ENCODE data around the gene PGM1.

PGM1 gene

GRCh38 chr1:63635681-63636080 is 42.5 kb downstream of the PGM1 start:
- peak; percentile 13 for DNase-seq

DNA sequence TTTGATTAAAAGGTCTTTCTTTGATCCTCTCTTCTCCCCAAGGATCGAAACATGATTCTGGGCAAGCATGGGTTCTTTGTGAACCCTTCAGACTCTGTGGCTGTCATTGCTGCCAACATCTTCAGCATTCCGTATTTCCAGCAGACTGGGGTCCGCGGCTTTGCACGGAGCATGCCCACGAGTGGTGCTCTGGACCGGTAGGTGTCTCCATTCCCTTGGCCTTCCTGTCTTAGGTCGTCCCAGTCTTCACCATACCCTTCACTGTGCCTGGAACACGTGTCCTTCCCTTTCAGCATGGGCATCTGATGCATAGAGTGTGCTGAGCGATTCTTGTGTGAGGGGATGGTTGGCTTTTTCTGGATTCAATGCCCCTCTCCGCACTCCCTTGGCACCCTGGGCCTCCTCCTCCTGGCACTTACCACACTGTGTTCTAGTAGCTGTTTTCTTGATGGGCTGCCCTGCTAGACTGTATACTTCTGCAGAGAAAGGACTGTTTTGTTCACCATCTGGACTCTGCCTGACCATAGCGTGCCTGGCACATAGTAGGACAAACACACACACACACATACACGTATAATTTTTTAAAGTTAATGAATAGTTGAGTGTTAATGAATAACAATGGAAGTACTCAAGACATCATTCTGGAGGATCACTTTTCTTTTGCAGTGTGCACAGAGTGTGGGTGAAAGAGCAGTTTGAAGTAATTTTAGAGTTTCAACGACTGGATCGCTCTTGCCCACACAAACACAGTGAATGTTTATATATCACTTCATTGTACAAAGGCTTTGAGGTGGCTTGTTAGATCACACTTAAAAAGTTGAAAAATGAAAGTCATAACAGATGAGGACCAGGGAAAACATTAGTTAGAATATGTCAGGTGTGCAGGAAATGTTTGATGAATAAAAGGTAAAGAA is 43.2 kb downstream of the PGM1 start:
- no peak for DNase-seq

DNA sequence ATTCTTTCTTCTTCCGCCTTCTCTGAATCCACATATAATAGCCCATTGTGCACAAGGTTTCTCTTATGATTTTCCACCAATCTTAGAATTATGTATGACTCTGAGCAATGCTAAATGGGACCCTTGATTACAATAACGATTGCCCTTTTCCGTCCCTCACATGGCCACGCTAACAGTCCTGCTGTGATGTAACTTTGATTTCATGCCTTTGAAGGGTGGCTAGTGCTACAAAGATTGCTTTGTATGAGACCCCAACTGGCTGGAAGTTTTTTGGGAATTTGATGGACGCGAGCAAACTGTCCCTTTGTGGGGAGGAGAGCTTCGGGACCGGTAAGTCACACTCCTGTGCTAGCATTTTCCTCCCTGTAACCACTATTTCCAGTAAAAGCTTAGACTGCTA is 45.3 kb downstream of the PGM1 start:
- DNase-seq = no peak

- no peak for DNase-seq
These were observed 45.7 kb downstream of the PGM1 start for GRCh38 chr1:63638875-63639274.

DNA sequence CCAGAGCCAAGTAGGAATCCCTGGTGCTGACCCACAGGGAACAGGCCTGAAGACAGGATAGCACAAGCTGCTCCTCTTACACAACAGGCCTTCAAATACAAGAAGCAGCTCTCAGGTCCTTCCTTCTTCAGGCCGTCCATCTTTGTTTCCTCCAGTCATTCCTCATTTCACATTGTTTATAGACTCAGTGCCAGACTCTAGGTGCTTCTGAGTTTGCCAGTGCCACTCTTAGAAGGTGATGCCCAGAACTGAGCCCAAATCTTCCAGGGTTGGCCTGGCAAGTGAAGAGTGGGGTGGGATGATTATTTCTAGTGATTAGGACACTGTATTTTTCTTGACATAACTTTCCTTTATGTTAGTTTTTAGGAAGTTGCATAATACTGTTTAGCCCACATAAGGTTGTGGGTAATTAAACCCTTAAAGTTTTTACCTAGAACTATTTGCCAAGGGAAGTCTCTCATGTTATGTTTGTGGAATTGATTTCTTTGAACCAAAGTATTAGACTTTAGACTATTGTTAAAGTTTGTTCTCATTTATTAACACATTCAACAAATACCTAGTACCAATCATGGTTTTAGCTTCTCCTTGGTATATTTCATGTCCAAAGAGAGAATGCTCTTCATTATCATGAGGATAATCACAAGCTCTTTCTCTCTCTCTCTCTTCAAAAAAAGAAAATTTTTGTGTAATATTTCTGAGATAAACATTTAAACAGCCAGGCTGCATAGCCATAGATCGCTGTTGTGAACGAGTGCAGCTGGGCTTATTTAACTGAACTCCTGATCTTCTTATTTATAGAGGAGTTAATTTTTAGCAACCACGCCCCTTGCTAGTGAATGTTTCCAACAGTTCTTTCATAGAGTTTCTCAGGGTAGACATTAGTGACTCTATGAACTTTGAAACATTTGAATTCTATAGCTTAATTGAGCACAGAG is 47.7 kb downstream of the PGM1 start:
- DNase-seq = no peak

DNA sequence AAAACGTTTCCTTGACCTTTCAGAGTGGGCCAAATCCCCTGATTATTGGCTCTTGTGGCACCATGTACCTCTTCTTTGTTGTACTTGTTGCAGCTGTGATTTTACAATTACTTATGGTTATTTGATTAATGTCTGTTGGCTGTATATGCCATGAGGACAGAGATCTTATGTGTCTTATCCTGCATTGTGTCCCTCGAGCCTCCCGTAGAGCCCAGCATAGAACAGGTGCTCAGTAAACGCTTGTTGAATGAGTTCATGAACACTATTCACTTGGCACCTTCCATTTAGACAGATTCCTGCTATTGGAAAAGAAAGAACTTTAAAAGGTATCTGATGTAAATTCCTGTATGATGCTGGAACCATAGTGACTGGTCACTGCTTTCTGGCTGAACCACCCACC is 48.4 kb downstream of the PGM1 start:
- DNase-seq = no peak

- no peak for DNase-seq
These were observed 49.7 kb downstream of the PGM1 start for GRCh38 chr1:63642901-63643300.

GRCh38 chr1:63643517-63643916 is 50.3 kb downstream of the PGM1 start:
- DNase-seq = no peak

DNA sequence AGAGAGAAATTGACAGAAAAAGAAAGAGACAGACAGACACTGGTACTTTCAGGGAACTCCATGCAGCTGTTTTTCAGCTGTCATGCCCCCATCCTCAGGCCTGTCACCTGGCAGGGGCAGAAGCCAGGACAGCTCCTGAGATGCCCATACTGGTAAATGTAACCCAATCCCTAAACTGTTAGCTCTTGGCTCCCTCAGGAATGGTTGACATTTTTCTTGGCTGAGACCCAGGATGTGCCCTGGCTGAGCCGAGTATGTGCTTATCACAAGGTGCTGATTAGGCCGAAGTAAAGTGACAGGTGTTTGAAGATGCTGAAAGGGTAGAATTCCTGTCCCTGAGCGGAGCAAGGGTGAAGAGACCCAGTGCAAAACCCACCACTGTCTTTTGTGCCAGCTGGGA is 50.7 kb downstream of the PGM1 start:
- no peak for DNase-seq

- DNase-seq = no peak
These were observed 52.1 kb downstream of the PGM1 start for GRCh38 chr1:63645317-63645716.

GRCh38 chr1:63648689-63649088 is 55.5 kb downstream of the PGM1 start:
- DNase-seq = no peak

DNA sequence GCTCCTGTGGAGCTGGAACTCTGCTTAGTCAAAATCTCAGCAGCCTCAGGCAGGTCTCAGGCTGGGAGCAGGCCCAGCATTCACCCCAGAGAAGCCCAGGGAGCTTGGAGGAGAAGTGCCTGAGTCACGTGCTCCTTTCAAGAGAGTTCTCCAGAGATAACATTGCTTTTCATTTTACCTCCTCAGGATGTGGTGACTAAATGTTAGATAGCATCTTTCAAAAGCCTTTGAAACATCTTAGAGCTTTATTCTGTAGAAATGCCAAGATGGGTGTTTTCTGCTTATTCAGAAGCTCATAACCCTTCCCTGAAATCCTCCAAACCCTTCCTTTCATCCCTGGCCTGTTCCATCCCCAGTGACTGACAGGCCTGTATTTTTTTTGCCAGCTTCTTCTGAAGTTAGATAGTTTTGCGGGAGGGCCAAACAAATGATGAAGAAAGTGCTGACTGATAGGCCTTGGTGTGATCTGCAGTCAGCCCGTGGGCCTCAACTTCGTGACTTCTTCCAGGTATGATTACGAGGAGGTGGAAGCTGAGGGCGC is 58.0 kb downstream of the PGM1 start:
- peak; percentile 71 for DNase-seq

- DNase-seq = no peak
These were observed 60.8 kb downstream of the PGM1 start for GRCh38 chr1:63653976-63654375.

- DNase-seq = no peak
These were observed 66.2 kb downstream of the PGM1 start for GRCh38 chr1:63659448-63659847.

DNA sequence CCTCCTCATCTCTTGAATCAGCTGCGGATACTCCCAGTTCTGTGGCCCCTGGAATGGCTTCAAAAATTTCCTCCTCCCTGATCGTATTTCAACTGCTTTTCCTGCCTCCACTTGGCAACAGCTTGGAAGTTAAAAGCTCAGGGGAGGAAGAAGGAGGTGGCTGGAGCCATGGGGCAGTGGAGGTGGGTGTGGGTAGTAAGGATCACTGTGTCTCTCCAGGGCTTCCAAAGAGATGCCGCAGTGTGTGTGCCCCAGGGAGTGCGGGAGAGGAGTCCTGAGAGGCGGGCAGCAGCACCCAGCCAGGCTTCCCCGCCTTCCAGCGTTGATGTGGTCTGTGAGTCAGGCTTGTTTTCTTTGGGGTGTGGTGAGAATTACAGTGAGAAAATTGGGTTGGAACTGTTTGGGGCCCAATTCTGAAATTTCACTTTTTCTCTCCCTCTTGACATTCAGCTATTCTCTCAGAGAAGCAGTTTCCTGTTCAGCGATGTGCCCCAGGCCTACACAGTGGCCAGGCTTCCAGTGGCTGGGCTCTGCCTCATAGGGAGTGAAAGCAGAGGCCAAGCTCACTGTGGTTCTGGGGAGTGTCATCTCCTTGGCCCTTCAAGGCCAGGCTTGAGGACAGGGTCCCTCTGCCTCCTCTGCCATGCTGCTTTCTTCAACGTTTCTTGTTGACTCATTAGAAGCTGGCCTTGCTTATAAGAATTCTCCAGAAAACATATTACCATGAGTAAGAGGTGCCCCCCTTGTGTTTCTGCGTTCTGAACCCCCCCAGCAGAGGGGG is 69.0 kb downstream of the PGM1 start:
- peak; percentile 89 for DNase-seq

GRCh38 chr1:63662841-63663240 is 69.6 kb downstream of the PGM1 start:
- DNase-seq = peak; percentile 84

- peak; percentile 68 for DNase-seq
These were observed 70.1 kb downstream of the PGM1 start for GRCh38 chr1:63663301-63663700.

DNA sequence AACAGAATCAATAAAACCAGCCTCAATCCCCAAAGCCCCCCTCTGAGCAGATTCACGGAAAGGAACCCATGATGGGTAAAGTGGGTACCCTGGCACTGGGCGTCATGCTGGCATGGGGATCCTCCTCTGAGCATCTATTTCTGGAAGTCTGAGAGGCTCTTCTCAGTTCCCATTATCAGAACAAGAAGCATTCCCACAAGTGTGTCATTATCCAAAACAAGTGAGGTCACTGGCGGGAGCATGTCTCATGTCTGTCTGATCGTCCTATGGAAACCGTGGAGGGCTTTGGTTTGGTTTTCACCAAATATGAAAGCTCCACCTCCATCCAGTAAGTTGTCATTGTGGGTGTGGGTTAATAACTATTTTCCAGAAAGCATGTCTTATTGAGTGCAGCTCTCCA is 70.7 kb downstream of the PGM1 start:
- peak; percentile 20 for DNase-seq

DNA sequence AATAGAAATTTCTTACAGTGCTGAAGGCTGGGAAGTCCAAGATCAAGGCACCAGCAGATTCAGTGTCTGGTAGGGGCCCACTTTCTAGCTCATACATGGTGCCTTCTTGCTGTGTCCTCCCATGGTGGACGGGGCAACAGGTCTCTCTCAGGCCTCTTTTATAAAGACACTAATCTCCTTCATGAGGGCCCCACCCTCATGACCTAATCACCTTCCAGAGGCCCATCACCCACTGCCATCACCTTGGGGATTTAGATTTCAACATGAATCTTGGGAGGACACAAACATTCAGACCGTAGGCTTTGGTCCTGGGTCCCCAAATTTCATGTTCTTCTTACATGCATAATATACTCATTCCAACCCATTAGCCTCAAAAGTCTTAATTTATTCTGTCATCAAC is 71.5 kb downstream of the PGM1 start:
- no peak for DNase-seq

GRCh38 chr1:63665410-63665809 is 72.2 kb downstream of the PGM1 start:
- no peak for DNase-seq

DNA sequence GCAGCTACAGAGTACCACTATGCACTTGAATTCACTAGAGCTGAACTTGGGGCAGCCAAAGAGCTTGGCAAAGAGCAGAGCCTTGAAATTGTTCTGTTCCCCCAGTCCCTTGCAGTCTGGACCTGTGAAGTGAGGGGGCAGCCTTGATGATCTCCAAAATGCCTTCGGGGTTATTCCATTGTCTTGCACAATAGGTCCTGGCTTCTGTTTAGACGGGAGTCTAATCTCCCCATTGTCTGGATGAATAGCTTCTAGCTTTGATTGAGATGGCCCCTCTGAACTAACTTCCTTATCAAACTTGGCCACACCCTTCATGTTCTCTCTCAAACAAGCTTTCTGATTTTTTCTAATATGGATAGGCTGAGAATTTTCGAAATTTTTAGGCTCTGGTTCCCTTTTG is 72.6 kb downstream of the PGM1 start:
- no peak for DNase-seq

DNA sequence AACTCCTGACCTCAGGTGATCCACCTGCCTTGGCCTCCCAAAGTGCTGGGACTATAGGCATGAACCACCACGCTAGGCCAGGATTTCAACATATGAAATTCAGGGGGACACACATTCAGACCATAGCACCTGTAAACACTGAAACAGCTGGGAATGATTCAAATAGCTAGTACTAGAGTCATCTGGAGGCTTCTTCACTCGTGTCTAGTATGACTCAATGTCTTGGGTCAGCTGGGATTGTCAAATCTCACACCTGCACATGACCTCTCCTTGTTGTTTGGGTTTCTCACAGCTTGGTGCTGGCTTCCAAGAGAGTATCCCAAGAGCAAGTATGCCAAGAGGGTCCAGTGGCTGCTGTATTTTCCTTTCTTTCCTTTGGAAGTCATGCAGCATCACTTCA is 75.1 kb downstream of the PGM1 start:
- DNase-seq = no peak

All from EL (cell line).